Pancreas (tissue), 10 donors: Measurements from ENCODE around the gene RNASEH2A. TPM values are rescaled to one million over a fixed set of nuclear protein-coding genes. Genes with fewer than 3 reads are reported as not detected.

Experiments used
- ATAC-seq, 4 donors: fragments of 200-7000 bp; cut with Tn5 transposase; one replicate each; pipeline versions ENCODE4 v1.8.0 to v1.9.1; 2020; ENCODE audit warnings: mild to moderate bottlenecking in 4 of 4, moderate library complexity in 4 of 4
- DNase-seq, 6 donors: peaks; one replicate each; pipeline ENCODE4 v3.0.0-alpha.2; 2020
- FAIRE-seq: peaks from 2 replicates; lab custom pipeline; 2012; peaks lifted over from hg19 to GRCh38; lab: Jason Lieb, UNC
- H3K27ac ChIP-seq, 4 donors: fragments of 200-600 bp; sonication (generic); 1 replicate in 3 of 4; 2 replicates in 1 of 4; pipeline versions ENCODE4 v1.5.0 to v1.8.0; 2020
- H3K27me3 ChIP-seq, 4 donors: fragments of 200-600 bp; one replicate each; pipeline ENCODE4 v1.8.0; 2021
- H3K36me3 ChIP-seq, 3 donors: fragments of 200-600 bp; sonication (generic) in 1 of 3; one replicate each; pipeline versions ENCODE4 v1.5.0 to v1.8.0; 2020 to 2021
- H3K4me1 ChIP-seq, 3 donors: fragments of 200-600 bp; one replicate each; pipeline ENCODE4 v1.8.0; 2021
- H3K4me3 ChIP-seq, 4 donors: fragments of 200-600 bp; sonication (generic) in 2 of 4; one replicate each; pipeline versions ENCODE4 v1.5.0 to v1.8.0; 2020 to 2021
- H3K9me3 ChIP-seq, 4 donors: fragments of 200-600 bp; one replicate each; pipeline ENCODE4 v1.8.0; 2021
- WGBS, 2 donors: extraction: QIAGEN DNeasy Blood & Tissue Kit; methylation state at CpG; one replicate each; pipeline ENCODE4 v1.1.7; 2013; 5-methylcytosine and 5-hydroxymethylcytosine counted together
- intact Hi-C, 3 donors: fragments of 100-400 bp; cut with DNase I; formaldehyde crosslinking; loops; one replicate each; pipeline versions ENCODE4 v1.11.1 to v1.14.2; 2022
- polyA plus RNA-seq, 2 donors: library from polyadenylated mRNA; stranded (reverse); fragments of 200-250 nt; gene quantifications; one replicate each; pipeline ENCODE4 v1.2.3, GENCODE V29; 2013
- total RNA-seq, 6 donors: library from RNA; stranded (reverse); fragmentation: NEBNext Ultra II Directional in 4 of 6; extraction: Animal tissue kit (Norgen Biotek cat#: 25700) in 4 of 6; gene quantifications; one replicate each; pipeline versions ENCODE4 v1.2.1 to v1.2.4, GENCODE V29; 2021 to 2023
- TF ChIP-seq, protein P1 (sequence below), 4 donors: fragments of 200-600 bp; sonication (generic) in 3 of 4; IDR thresholded peaks; one replicate each; pipeline versions ENCODE4 v1.5.0 to v1.8.0; 2021; ENCODE audit warnings: antibody characterized with exemption in 4 of 4
- donor health status: healthy with polysubstance abuse.
- donor health status: DM: no; HTN: no; CAD: no; lungs with moderate emphysema.
- donor health status: DM: no; HTN: no; CAD: no.
- donor health status: control.
- donor health status: control.
- donor health status: Bipolar disorder and iron deficiency.
- donor health status: DM: yes; HTN: yes; CAD: no.
- donor health status: DM: no; HTN: no; CAD: no.
- donor health status: DM: no; HTN: no; CAD: no.
- donor health status: DM: yes; HTN: yes; CAD: no.

The RNASEH2A gene
- total and polyA plus RNA-seq, 8 donors = 1.7 to 6.0 (median 3.6) TPM

DNA sequence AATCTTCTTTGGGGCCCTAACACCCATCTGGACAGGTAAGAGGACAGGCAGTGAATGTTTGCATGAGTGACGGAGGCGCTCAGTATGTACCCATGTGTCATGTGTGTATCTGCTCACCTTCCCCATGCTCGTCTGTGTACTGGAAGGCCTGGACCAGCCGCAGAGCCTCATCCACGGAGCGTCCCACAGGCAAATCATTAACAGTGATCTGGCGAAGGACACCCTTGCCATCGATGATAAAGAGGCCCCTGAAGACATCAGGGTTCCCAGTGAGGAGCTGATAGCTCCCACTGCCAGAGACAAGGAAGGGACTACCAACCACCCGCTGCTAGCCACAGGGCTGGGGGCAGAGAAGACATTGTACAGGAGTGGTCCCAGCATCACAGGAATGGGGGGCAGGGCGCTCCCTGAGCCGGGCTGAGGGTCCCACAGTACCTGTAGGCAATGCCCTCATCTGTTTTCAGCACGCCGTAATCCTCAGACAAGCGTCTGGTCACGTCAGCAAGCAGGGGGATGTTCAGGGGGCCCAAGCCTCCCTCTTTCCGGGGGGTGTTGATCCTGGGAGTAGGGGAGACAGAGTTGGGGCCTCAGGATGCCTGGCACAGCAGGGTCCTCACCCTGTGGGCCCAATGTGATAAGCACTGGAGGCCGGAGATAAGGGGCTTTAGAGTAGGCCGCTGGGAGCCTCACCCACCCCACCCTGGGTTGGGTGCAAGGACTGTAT lies 6.5 kb upstream of the RNASEH2A start:
- Histone ChIP-seq H3K4me3 (peak overlapping the region in 2 of 4 donors; percentile 64 to 78), H3K36me3 (peaks cover 0 to 11% (median 0%) of the 10 kb centered on the region in 3 donors), H3K9me3 (no peaks in the 10 kb centered on the region), H3K27ac (no peak overlapping the region), H3K4me1 (peaks cover 0 to 16% (median 3%) of the 10 kb centered on the region in 3 donors), H3K27me3 (no peaks in the 10 kb centered on the region)
- peak in 2 of 6 donors; percentile 15 to 42 for DNase-seq
- no peak for ATAC-seq
- WGBS, 2 donors = 69 to 71% methylated on average over 18 of the region's 18 CpGs
- intact Hi-C loops = loop anchor here in 2 of 3 donors (5.0 kb wide), 2 partner anchors 33 to 38 kb away; no protein-coding TSS in a partner anchor
- no peak for FAIRE-seq
- TF ChIP-seq, protein P1, sequence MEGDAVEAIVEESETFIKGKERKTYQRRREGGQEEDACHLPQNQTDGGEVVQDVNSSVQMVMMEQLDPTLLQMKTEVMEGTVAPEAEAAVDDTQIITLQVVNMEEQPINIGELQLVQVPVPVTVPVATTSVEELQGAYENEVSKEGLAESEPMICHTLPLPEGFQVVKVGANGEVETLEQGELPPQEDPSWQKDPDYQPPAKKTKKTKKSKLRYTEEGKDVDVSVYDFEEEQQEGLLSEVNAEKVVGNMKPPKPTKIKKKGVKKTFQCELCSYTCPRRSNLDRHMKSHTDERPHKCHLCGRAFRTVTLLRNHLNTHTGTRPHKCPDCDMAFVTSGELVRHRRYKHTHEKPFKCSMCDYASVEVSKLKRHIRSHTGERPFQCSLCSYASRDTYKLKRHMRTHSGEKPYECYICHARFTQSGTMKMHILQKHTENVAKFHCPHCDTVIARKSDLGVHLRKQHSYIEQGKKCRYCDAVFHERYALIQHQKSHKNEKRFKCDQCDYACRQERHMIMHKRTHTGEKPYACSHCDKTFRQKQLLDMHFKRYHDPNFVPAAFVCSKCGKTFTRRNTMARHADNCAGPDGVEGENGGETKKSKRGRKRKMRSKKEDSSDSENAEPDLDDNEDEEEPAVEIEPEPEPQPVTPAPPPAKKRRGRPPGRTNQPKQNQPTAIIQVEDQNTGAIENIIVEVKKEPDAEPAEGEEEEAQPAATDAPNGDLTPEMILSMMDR (IDR thresholded peaks at IDR 0.05) = no peak

DNA sequence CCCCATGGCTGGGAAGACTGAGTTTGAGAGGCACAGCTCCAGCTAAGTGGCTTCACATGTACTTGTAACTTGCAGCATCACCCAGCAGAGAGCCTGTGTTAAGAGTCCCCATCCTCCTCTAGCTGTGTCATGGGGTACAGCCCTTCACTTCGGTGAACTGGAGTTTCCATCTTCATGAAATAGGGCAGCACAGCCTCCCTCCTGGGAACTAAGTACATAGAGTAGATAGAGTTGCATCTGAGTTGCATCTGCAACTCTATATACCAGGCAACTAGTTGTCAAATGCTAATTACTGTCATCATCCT lies 6.0 kb upstream of the RNASEH2A start:
- Histone ChIP-seq H3K9me3 (no peaks in the 10 kb centered on the region), H3K4me3 (peak overlapping the region in 3 of 4 donors; percentile 64 to 89 (median 78)), H3K27me3 (no peaks in the 10 kb centered on the region), H3K4me1 (peaks cover 0 to 12% (median 3%) of the 10 kb centered on the region in 3 donors), H3K36me3 (peaks cover 0 to 11% (median 0%) of the 10 kb centered on the region in 3 donors), H3K27ac (peak overlapping the region in 1 of 4 donors; percentile 29)
- intact Hi-C loops = loop anchor here in 1 of 3 donors (5.0 kb wide), 1 partner anchor 33 kb away; no protein-coding TSS in a partner anchor
- ATAC-seq = no peak
- no peak for FAIRE-seq
- TF ChIP-seq, protein P1 (IDR thresholded peaks at IDR 0.05) = no peak
- no peak for DNase-seq
- 56 to 85% methylated on average over 1 of the region's 1 CpG for WGBS, 2 donors

DNA sequence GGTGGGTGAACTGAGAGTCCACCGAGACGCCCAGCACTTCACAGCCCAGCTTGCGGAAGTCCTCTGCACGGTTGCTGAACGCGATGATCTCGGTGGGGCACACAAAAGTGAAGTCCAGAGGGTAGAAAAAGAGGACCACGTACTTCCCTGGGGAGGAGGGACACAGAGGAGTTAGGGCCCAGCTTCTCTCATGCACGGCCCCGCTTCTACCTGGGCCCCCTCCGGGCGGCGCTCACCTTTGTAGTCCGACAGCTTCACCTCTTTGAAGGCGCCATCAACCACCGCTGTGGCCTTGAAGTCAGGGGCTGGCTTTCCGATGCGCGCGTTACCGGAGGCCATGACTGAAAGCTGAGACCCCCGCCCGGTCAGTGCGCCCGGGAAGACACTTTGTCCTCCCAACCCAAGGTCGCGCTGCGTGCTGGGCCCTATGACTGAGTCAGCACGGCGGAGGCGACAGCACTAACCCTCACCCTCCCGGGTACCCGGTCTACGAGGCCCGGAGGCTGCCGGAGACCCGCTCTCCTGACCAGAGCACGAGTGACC lies 5.4 kb upstream of the RNASEH2A start:
- 3 to 4% methylated on average over 38 of the region's 38 CpGs for WGBS, 2 donors
- Histone ChIP-seq H3K4me3 (peak overlapping the region; percentile 64 to 89 (median 82)), H3K4me1 (peaks cover 0 to 12% (median 3%) of the 10 kb centered on the region in 3 donors), H3K27me3 (no peaks in the 10 kb centered on the region), H3K27ac (peak overlapping the region; percentile 29 to 70 (median 63)), H3K9me3 (no peaks in the 10 kb centered on the region), H3K36me3 (peaks cover 0 to 11% (median 0%) of the 10 kb centered on the region in 3 donors)
- intact Hi-C loops = loop anchor here in 1 of 3 donors (5.0 kb wide), 1 partner anchor 34 kb away; no protein-coding TSS in a partner anchor
- TF ChIP-seq, protein P1 (IDR thresholded peaks at IDR 0.05) = no peak
- ATAC-seq (peak; percentile 34 to 45 (median 38)), DNase-seq (peak in 5 of 6 donors; percentile 47 to 86 (median 55)), FAIRE-seq (no peak)

DNA sequence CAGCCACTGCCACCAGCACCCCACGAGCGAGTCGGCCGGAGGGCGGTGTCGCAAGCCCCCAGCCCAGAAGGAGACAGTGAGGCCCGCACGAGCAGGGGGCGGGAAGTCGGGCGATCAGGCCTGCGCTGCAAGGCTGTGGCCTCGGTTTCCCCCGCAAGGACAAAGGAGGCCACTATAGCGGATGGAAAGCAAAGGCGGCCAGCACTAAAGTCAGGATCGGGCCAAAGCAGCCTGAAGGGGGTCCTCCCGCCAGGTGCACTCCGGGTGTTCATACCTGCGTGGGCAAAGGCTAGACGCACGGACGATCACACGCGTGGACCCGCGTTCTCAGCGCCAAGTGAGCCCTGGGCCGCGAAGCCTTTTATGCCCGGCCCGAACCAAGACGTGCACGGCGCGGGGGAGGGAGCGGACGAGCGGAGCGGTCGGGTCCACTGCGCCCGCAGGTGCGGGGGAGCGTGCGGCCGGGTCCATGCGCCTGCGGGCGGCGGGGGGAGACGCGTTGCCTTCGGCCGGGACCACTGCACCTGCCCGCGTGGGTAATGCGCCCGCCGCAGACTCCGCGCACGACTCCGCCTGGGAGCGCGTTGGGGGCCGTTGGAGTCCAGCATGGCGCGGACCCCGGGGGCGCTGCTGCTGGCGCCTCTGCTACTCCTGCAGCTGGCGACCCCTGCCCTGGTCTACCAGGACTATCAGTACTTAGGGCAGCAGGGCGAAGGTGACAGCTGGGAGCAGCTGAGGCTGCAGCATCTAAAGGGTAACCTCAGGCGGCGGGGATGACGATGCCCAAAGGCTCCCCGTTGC lies 4.7 kb upstream of the RNASEH2A start, which contains the start of the genes PRDX2 and THSD8:
TSS of gene PRDX2 (minus strand) at position 335 of the 801 bp plus-strand sequence. CDS start 539 bp downstream, outside the sequence.
TSS of gene THSD8 (plus strand) at position 604 of the 801 bp plus-strand sequence. CDS start at position 607, 3 bp downstream.
- no peaks in the 10 kb centered on the region for H3K9me3 ChIP-seq
- DNase-seq (peak; percentile 76 to 96 (median 88)), FAIRE-seq (no peak), ATAC-seq (peak; percentile 90 to 92 (median 90))
- peaks cover 0 to 11% (median 0%) of the 10 kb centered on the region in 3 donors for H3K36me3 ChIP-seq
- TF ChIP-seq, protein P1 (IDR thresholded peaks at IDR 0.05) = no peak
- H3K27me3 ChIP-seq = no peaks in the 10 kb centered on the region
- peak within 1 kb of the TSS; percentile 29 to 70 (median 63) for H3K27ac ChIP-seq
- peak within 1 kb of the TSS; percentile 64 to 89 (median 82) for H3K4me3 ChIP-seq
- 0 to 1% methylated on average over 65 to 78 of the region's 78 CpGs for WGBS, 2 donors
- peaks cover 0 to 8% (median 5%) of the 10 kb centered on the region in 3 donors for H3K4me1 ChIP-seq
- intact Hi-C loops = loop anchor here in 1 of 3 donors (5.0 kb wide), 1 partner anchor 34 kb away; no protein-coding TSS in a partner anchor
